AG04450 (cell line): Measurements from ENCODE around the gene PLPP4. TPM values are rescaled to one million over a fixed set of nuclear protein-coding genes. Genes with fewer than 3 reads are reported as not detected.

Experiments used
- CTCF ChIA-PET: fragments of 300-600, 350-600 bp; formaldehyde crosslinking; extraction: SDS; loops from one replicate; lab custom pipeline; 2022; ENCODE audit warnings: antibody characterized with exemption, inconsistent platforms; lab: Charles Lee
- POLR2A ChIA-PET: fragments of 350-600 bp; formaldehyde crosslinking; extraction: SDS; loops from one replicate; lab custom pipeline; 2021; ENCODE audit warnings: antibody characterized with exemption, inconsistent platforms; lab: Yijun Ruan, JAX
- DNase-seq: peaks from one replicate; pipeline ENCODE4 v3.0.0-alpha.2; 2011; ENCODE audit warnings: low read depth, low spot score
- H3K27ac ChIP-seq: one replicate; pipeline ENCODE4 v1.5.1; 2012; ENCODE audit warnings: low read depth, low read length, control low read depth
- H3K27me3 ChIP-seq: one replicate; pipeline ENCODE4 v1.6.0; 2012; ENCODE audit warnings: low read length; ENCODE audit not compliant: control insufficient read depth, insufficient read depth
- H3K4me3 ChIP-seq: 2 replicates; pipeline ENCODE4 v1.5.1; 2011; ENCODE audit warnings: mild to moderate bottlenecking, low read depth, low read length, control low read depth
- H3K9me3 ChIP-seq: 2 replicates; pipeline ENCODE4 v1.5.1; 2012; ENCODE audit warnings: low read length; ENCODE audit not compliant: control insufficient read depth, insufficient read depth
- polyA plus RNA-seq: library from polyadenylated mRNA; depleted of rRNA; stranded (reverse); fragments of >200 nt; gene quantifications from 2 replicates; pipeline ENCODE4 v1.2.3, GENCODE V29; 2011
- TF ChIP-seq, protein P1 (sequence below): IDR thresholded peaks from 2 replicates; pipeline ENCODE4 v1.5.1; 2011; ENCODE audit warnings: low read depth, low read length, control low read depth, inconsistent platforms

Gene PLPP4
- polyA plus RNA-seq, 1 experiment: not detected

DNA sequence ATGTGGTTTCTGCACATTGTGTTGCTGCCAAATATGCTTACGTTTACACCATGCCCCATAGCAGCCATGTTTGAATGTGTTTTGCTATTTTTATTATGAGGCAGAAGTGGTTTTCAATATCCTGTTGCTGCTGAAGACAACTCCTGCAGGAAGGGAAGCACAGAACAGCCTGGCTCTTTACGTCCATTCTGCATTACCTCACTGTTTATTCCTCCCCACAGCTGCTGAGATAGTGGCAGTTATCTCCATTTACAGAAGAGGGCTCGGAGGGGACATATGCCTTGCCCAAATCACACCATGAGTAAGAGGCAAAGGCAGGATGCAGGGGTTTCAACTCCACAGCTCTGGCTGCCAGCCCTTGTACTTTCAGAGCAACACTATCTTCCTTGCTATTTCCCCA, 35.3 kb downstream of the PLPP4 start:
- no peaks in the 10 kb centered on the region for H3K27me3 ChIP-seq
- CTCF ChIA-PET: no interaction called here
- TF ChIP-seq, protein P1, sequence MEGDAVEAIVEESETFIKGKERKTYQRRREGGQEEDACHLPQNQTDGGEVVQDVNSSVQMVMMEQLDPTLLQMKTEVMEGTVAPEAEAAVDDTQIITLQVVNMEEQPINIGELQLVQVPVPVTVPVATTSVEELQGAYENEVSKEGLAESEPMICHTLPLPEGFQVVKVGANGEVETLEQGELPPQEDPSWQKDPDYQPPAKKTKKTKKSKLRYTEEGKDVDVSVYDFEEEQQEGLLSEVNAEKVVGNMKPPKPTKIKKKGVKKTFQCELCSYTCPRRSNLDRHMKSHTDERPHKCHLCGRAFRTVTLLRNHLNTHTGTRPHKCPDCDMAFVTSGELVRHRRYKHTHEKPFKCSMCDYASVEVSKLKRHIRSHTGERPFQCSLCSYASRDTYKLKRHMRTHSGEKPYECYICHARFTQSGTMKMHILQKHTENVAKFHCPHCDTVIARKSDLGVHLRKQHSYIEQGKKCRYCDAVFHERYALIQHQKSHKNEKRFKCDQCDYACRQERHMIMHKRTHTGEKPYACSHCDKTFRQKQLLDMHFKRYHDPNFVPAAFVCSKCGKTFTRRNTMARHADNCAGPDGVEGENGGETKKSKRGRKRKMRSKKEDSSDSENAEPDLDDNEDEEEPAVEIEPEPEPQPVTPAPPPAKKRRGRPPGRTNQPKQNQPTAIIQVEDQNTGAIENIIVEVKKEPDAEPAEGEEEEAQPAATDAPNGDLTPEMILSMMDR: no peak
- POLR2A ChIA-PET: no interaction called here
- H3K4me3 ChIP-seq: no peak overlapping the region
- H3K9me3 ChIP-seq: peaks cover 40% of the 10 kb centered on the region
- DNase-seq: no peak
- no peak overlapping the region for H3K27ac ChIP-seq

DNA sequence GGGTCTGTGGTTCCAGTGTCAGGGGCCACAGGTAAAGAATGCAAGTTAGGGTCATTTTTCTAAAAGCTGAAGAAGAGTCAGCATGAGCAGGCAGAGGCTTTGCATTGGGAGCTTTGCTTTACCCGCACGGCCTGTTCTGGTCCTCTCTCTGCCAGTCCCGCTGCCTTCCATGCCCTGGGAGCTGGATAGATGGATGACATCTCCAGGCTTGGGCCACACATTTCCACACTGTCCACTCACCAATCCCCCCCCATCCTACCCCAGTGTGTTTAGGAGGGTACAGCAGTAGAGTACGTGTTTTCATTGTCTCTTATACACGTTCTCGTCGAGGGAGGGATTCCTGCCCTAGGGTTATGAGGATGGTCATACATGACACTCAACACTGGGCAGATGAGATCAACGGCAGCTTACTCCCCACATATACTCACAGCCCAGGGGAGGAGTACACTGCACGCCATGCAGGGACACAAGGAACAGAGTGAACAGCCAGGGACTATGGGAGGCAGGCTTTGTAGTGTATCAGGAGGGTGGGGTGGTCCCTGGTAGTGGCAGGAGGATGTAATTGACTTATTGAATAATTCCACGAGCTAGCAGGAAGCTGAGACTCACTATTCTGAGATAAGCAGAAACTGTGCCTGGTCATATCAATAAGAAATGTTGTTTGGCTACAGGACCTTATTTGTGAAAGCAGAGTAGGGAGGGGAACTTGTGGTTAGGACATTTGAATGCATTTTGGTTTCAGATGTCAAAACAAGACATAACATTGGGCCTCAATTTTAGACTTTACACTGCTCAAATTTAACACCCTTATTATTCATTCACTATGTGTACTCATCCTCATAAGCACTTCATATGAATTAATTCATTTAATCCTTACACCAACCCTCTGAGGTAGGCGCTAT, 36.6 kb downstream of the PLPP4 start:
- H3K27ac ChIP-seq: no peak overlapping the region
- DNase-seq: no peak
- TF ChIP-seq, protein P1: no peak
- H3K4me3 ChIP-seq: no peak overlapping the region
- peaks cover 41% of the 10 kb centered on the region for H3K9me3 ChIP-seq
- ChIA-PET POLR2A (no interaction called here), CTCF (no interaction called here)
- H3K27me3 ChIP-seq: no peaks in the 10 kb centered on the region

DNA sequence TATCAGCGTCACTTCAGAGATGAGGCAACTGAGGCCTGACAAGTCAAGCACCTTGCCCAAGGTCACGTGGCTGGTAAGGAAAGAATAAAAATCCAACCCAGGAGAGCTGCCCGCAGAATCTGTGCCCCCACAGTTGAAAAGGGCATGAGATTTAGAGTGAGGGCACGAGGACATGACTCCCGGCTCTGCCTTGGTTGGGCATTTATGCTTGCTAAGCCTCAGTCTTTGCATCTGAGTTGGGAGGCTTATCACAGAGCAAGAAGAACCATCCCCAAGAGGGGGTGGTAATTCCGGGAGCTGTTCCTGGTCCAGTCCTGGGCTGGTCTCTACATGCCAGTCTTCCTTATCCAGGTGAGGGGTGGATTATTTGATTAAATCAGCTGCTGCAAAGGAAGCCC, 37.3 kb downstream of the PLPP4 start:
- Histone ChIP-seq H3K27me3 (no peaks in the 10 kb centered on the region), H3K4me3 (no peak overlapping the region), H3K9me3 (peaks cover 38% of the 10 kb centered on the region), H3K27ac (no peak overlapping the region)
- ChIA-PET CTCF (no interaction called here), POLR2A (no interaction called here)
- TF ChIP-seq, protein P1: no peak
- DNase-seq: no peak

DNA sequence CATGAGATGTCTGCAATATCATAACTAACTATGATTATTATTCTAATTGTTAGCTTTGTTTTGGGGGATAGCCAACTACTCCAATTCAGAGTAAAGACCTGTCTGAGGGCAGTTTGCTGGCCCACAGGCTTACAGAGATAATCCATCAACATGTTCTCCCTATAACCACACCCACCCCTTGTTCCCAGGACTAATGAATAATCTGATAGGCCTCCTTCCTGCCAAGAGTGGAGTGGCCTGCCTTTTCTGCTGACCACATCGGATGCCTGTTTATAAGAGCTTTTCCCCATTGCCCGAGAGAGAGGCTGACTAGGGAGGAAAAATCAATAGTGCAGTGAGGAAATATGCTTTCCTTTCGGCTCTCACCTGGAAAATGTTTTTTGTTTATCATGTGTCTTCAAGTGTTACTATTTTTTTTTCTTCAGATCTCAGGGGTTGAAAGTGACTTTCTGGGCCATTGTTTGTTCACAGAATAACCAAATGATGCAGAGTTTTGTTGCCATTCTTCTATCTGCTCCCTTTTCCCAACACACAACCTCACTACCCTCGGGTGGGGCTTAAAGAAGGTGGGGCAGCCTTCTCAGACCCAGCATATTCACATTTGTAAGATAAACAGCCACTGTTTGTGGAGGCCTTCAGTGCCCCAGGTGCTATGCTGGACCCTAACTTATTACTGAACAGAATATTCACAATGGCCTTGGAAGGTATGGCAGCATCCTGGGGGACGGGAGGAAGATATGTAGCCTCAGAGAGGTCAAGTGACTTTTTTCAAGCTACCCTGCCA, 38.4 kb downstream of the PLPP4 start:
- Histone ChIP-seq H3K9me3 (peaks cover 41% of the 10 kb centered on the region), H3K4me3 (no peak overlapping the region), H3K27ac (no peak overlapping the region), H3K27me3 (no peaks in the 10 kb centered on the region)
- ChIA-PET POLR2A (no interaction called here), CTCF (no interaction called here)
- TF ChIP-seq, protein P1: no peak
- DNase-seq: no peak

DNA sequence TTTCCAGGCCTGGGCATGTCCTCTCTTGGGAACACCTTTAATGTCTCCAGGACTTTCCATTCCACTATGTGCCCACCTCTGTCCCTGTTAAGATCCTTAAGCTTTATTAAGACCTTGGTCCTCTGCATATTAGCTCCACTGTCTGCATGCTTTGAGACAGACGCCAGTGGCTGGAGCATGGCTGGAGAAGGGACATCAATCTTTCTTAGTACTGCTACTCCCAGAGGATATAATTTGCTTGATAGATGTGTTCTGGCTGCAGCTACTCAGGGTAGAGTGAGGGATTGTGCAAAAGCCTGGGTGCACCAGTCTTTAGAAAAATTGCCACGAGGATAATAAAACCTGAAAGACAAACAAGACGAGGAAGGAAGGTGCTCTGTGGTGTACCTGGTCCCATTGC, 42.9 kb downstream of the PLPP4 start:
- TF ChIP-seq, protein P1: no peak
- CTCF ChIA-PET: no interaction called here
- Histone ChIP-seq H3K4me3 (no peak overlapping the region), H3K9me3 (peaks cover 44% of the 10 kb centered on the region), H3K27ac (no peak overlapping the region), H3K27me3 (no peaks in the 10 kb centered on the region)
- POLR2A ChIA-PET: no interaction called here
- DNase-seq: no peak
